ENCODE data around the gene KRT80. TPM values are rescaled to one million over a fixed set of nuclear protein-coding genes. Genes with fewer than 3 reads are reported as not detected.

Gene KRT80
- total and polyA plus RNA-seq, 8 donors: 4.8 to 18.3 (median 8.6) TPM

GRCh38 chr12:52126050-52126604 lies 65.7 kb downstream of the KRT80 start:
- no peaks in the 10 kb centered on the region for H3K9me3 ChIP-seq
- H3K4me1 ChIP-seq: no peaks in the 10 kb centered on the region
- no peak for ATAC-seq
- intact Hi-C loops (cut with DNase I): no loop called here
- TF ChIP-seq CTCF (IDR thresholded peaks at IDR 0.05): no peak
- no peak overlapping the region for H3K27ac ChIP-seq
- H3K4me3 ChIP-seq: no peak overlapping the region
- DNase-seq: peak in 1 of 6 donors; percentile 34
- no peaks in the 10 kb centered on the region for H3K27me3 ChIP-seq
- no peak for FAIRE-seq
- no peaks in the 10 kb centered on the region for H3K36me3 ChIP-seq
- 71 to 79% methylated on average over 2 of the region's 2 CpGs for whole genome bisulfite sequencing, 2 donors

- Histone ChIP-seq H3K9me3 (no peaks in the 10 kb centered on the region), H3K27me3 (no peaks in the 10 kb centered on the region), H3K4me1 (no peaks in the 10 kb centered on the region), H3K36me3 (no peaks in the 10 kb centered on the region), H3K4me3 (no peak overlapping the region), H3K27ac (no peak overlapping the region)
- no peak for TF ChIP-seq CTCF (IDR thresholded peaks at IDR 0.05)
- ATAC-seq (peak in 2 of 4 donors; percentile 35 to 39), FAIRE-seq (no peak), DNase-seq (peak in 1 of 6 donors; percentile 37)
- intact Hi-C loops (cut with DNase I): no loop called here
- WGBS, 2 donors: 77 to 88% methylated on average over 6 of the region's 6 CpGs
Measured at GRCh38 chr12:52125476-52125900, 66.3 kb downstream of the KRT80 start.

- Histone ChIP-seq H3K4me3 (no peak overlapping the region), H3K27ac (no peak overlapping the region), H3K9me3 (no peaks in the 10 kb centered on the region), H3K27me3 (no peaks in the 10 kb centered on the region), H3K4me1 (peaks cover 0 to 6% (median 0%) of the 10 kb centered on the region in 3 donors), H3K36me3 (no peaks in the 10 kb centered on the region)
- ATAC-seq (no peak), DNase-seq (no peak), FAIRE-seq (no peak)
- whole genome bisulfite sequencing, 2 donors: 66 to 76% methylated on average over 7 to 8 of the region's 8 CpGs
- TF ChIP-seq CTCF (IDR thresholded peaks at IDR 0.05): no peak
- intact Hi-C loops (cut with DNase I): loop anchor here in 1 of 3 donors (5.0 kb wide), 1 partner anchor 96 kb away; no protein-coding TSS in a partner anchor
Measured at GRCh38 chr12:52123487-52124186, 68.2 kb downstream of the KRT80 start.

- Histone ChIP-seq H3K4me1 (peaks cover 0 to 6% (median 0%) of the 10 kb centered on the region in 3 donors), H3K27me3 (no peaks in the 10 kb centered on the region), H3K9me3 (no peaks in the 10 kb centered on the region), H3K4me3 (no peak overlapping the region), H3K36me3 (no peaks in the 10 kb centered on the region), H3K27ac (no peak overlapping the region)
- intact Hi-C loops (cut with DNase I): loop anchor here in 1 of 3 donors (5.0 kb wide), 1 partner anchor 96 kb away; no protein-coding TSS in a partner anchor
- TF ChIP-seq CTCF (IDR thresholded peaks at IDR 0.05): no peak
- ATAC-seq: no peak
- FAIRE-seq: no peak
- 69 to 71% methylated on average over 7 of the region's 7 CpGs for WGBS, 2 donors
- DNase-seq: no peak
Measured at GRCh38 chr12:52122904-52123303, 68.9 kb downstream of the KRT80 start.

- FAIRE-seq: no peak
- no peaks in the 10 kb centered on the region for H3K9me3 ChIP-seq
- no peak overlapping the region for H3K4me3 ChIP-seq
- no peak for TF ChIP-seq CTCF (IDR thresholded peaks at IDR 0.05)
- 63 to 80% methylated on average over 4 of the region's 4 CpGs for WGBS, 2 donors
- no peak for ATAC-seq
- H3K36me3 ChIP-seq: no peaks in the 10 kb centered on the region
- peaks cover 0 to 6% (median 0%) of the 10 kb centered on the region in 3 donors for H3K4me1 ChIP-seq
- H3K27me3 ChIP-seq: no peaks in the 10 kb centered on the region
- no peak overlapping the region for H3K27ac ChIP-seq
- no peak for DNase-seq
- intact Hi-C loops (cut with DNase I): loop anchor here in 1 of 3 donors (5.0 kb wide), 1 partner anchor 95 kb away; no protein-coding TSS in a partner anchor
Measured at GRCh38 chr12:52122540-52122871, 69.3 kb downstream of the KRT80 start.

All from pancreas (tissue), 10 donors.